Hepatocyte (in vitro differentiated cells): Measurements from ENCODE around the gene GAR1. TPM values are rescaled to one million over a fixed set of nuclear protein-coding genes. Genes with fewer than 3 reads are reported as not detected.

ENCODE experiments used
- DNase-seq: peaks from one replicate; pipeline ENCODE4 v3.0.0-alpha.2; 2016; ENCODE audit warnings: low spot score
- H2AFZ ChIP-seq: fragments of 200-600 bp; sonication (generic); 2 replicates; pipeline ENCODE4 v1.6.0; 2016; ENCODE audit warnings: antibody characterized with exemption, mild to moderate bottlenecking
- H3K27ac ChIP-seq: fragments of 200-600 bp; sonication (generic); 2 replicates; pipeline ENCODE4 v1.5.1; 2016; ENCODE audit warnings: mild to moderate bottlenecking
- H3K27me3 ChIP-seq: fragments of 200-600 bp; sonication (generic); 2 replicates; pipeline ENCODE4 v1.6.1; 2016
- H3K36me3 ChIP-seq: fragments of 200-600 bp; sonication (generic); replicated peaks from 2 replicates; pipeline ENCODE4 v1.5.1; 2016; ENCODE audit warnings: low read depth; ENCODE audit not compliant: insufficient read depth
- H3K4me1 ChIP-seq: fragments of 200-600 bp; sonication (generic); 2 replicates; pipeline ENCODE4 v1.5.1; 2016; ENCODE audit warnings: mild to moderate bottlenecking, moderate library complexity; ENCODE audit not compliant: insufficient read depth
- H3K4me2 ChIP-seq: fragments of 200-600 bp; sonication (generic); 2 replicates; pipeline ENCODE4 v1.6.0; 2016
- H3K4me3 ChIP-seq: fragments of 200-600 bp; sonication (generic); 2 replicates; pipeline ENCODE4 v1.5.1; 2016; ENCODE audit warnings: mild to moderate bottlenecking
- H3K79me2 ChIP-seq: fragments of 200-600 bp; sonication (generic); 2 replicates; pipeline ENCODE4 v1.6.0; 2017; ENCODE audit warnings: mild to moderate bottlenecking
- H3K9me2 ChIP-seq: fragments of 200-600 bp; sonication (generic); replicated peaks from 2 replicates; pipeline ENCODE4 v1.6.0; 2017; ENCODE audit warnings: mild to moderate bottlenecking; ENCODE audit not compliant: insufficient read depth
- H3K9me3 ChIP-seq: fragments of 200-600 bp; sonication (generic); 2 replicates; pipeline ENCODE4 v1.5.1; 2016; ENCODE audit warnings: low read depth, mild to moderate bottlenecking
- H4K20me1 ChIP-seq: fragments of 200-600 bp; sonication (generic); 2 replicates; pipeline ENCODE4 v1.6.0; 2016; ENCODE audit warnings: mild to moderate bottlenecking; ENCODE audit not compliant: insufficient read depth, poor library complexity, severe bottlenecking
- CTCF ChIP-seq: fragments of 200-600 bp; sonication (generic); IDR thresholded peaks from 2 replicates; pipeline ENCODE4 v1.5.1; 2016; ENCODE audit warnings: antibody characterized with exemption, mild to moderate bottlenecking; ENCODE audit not compliant: poor library complexity
- EZH2 ChIP-seq: fragments of 200-600 bp; sonication (generic); IDR thresholded peaks from 2 replicates; pipeline ENCODE4 v1.6.1; 2016; ENCODE audit warnings: antibody characterized with exemption, mild to moderate bottlenecking, borderline replicate concordance
- EZH2phosphoT487 ChIP-seq: fragments of 200-600 bp; sonication (generic); IDR thresholded peaks from one replicate; pipeline ENCODE4 v1.6.1; 2018; ENCODE audit warnings: antibody characterized with exemption, mild to moderate bottlenecking, low read depth, moderate library complexity; ENCODE audit not compliant: unreplicated experiment, severe bottlenecking
- WGBS: methylation state at CpG from one replicate; pipeline ENCODE4 v1.1.6; 2016; ENCODE audit warnings: low lambda C conversion rate; ENCODE audit errors: missing lambda C conversion rate; 5-methylcytosine and 5-hydroxymethylcytosine counted together
- polyA plus RNA-seq: library from polyadenylated mRNA; unstranded; fragments of >200 nt; fragmentation: Nextera tagmentation; extraction: Ambion mirVana; gene quantifications from 2 replicates; pipeline ENCODE4 v1.2.1, GENCODE V29; 2016
- total RNA-seq: library from RNA; depleted of rRNA; stranded (reverse); fragments of >200 nt; gene quantifications from 2 replicates; pipeline ENCODE4 v1.2.3, GENCODE V29; 2014

GAR1 gene
- total and polyA plus RNA-seq, 2 experiments from 2014 or later, result 7.5 to 30.2 TPM

- no peaks in the 10 kb centered on the region for H3K9me3 ChIP-seq
- TF ChIP-seq CTCF, result no peak
- TF ChIP-seq EZH2phosphoT487, result no peak
- TF ChIP-seq EZH2, result no peak
- H3K27ac ChIP-seq, result no peak overlapping the region
- peak overlapping the region; percentile 80 for H3K4me2 ChIP-seq
- H3K79me2 ChIP-seq, result peaks cover 40% of the 10 kb centered on the region
- 63% methylated on average over 1 of the region's 1 CpG for WGBS
- H3K4me3 ChIP-seq, result peak overlapping the region; percentile 41
- peaks cover 4% of the 10 kb centered on the region for H4K20me1 ChIP-seq
- no peaks in the 10 kb centered on the region for H3K27me3 ChIP-seq
- no peak overlapping the region for H2AFZ ChIP-seq
- no peaks in the 10 kb centered on the region for H3K36me3 ChIP-seq
- no peak for DNase-seq
- H3K9me2 ChIP-seq, result no peaks in the 10 kb centered on the region
- peaks cover 11% of the 10 kb centered on the region for H3K4me1 ChIP-seq
These were observed 1.3 kb downstream of the GAR1 start for GRCh38 chr4:109816894-109817293.

GRCh38 chr4:109818268-109818667 lies 2.7 kb downstream of the GAR1 start:
- peaks cover 4% of the 10 kb centered on the region for H4K20me1 ChIP-seq
- H3K27ac ChIP-seq, result no peak overlapping the region
- H3K9me2 ChIP-seq, result no peaks in the 10 kb centered on the region
- TF ChIP-seq EZH2 (no peak), CTCF (no peak), EZH2phosphoT487 (no peak)
- no peak overlapping the region for H3K4me2 ChIP-seq
- H3K27me3 ChIP-seq, result no peaks in the 10 kb centered on the region
- H3K36me3 ChIP-seq, result no peaks in the 10 kb centered on the region
- H3K4me3 ChIP-seq, result no peak overlapping the region
- 91% methylated on average over 4 of the region's 4 CpGs for WGBS
- no peak for DNase-seq
- H3K4me1 ChIP-seq, result peaks cover 11% of the 10 kb centered on the region
- H3K79me2 ChIP-seq, result peaks cover 40% of the 10 kb centered on the region
- no peak overlapping the region for H2AFZ ChIP-seq
- H3K9me3 ChIP-seq, result no peaks in the 10 kb centered on the region

GRCh38 chr4:109820563-109820962 lies 5.0 kb downstream of the GAR1 start:
- Histone ChIP-seq H3K36me3 (no peaks in the 10 kb centered on the region), H2AFZ (no peak overlapping the region), H3K79me2 (peaks cover 40% of the 10 kb centered on the region), H3K9me2 (no peaks in the 10 kb centered on the region), H3K4me3 (no peak overlapping the region), H3K4me2 (no peak overlapping the region), H4K20me1 (peaks cover 4% of the 10 kb centered on the region), H3K27me3 (no peaks in the 10 kb centered on the region), H3K9me3 (no peaks in the 10 kb centered on the region), H3K27ac (no peak overlapping the region), H3K4me1 (peaks cover 11% of the 10 kb centered on the region)
- TF ChIP-seq CTCF (no peak), EZH2phosphoT487 (no peak), EZH2 (no peak)
- no peak for DNase-seq
- WGBS, result 97% methylated on average over 2 of the region's 2 CpGs

- WGBS, result 94% methylated on average over 2 of the region's 2 CpGs
- H3K4me1 ChIP-seq, result peaks cover 11% of the 10 kb centered on the region
These were observed 5.6 kb downstream of the GAR1 start for GRCh38 chr4:109821185-109821584.

More at GRCh38 chr4:109821185-109821584, 5.6 kb downstream of the GAR1 start:
- H3K79me2 ChIP-seq, result peaks cover 35% of the 10 kb centered on the region
- no peak for DNase-seq
- no peaks in the 10 kb centered on the region for H3K27me3 ChIP-seq
- TF ChIP-seq EZH2, result no peak
- TF ChIP-seq CTCF, result no peak
- no peak for TF ChIP-seq EZH2phosphoT487
- H3K9me2 ChIP-seq, result no peaks in the 10 kb centered on the region
- no peak overlapping the region for H3K27ac ChIP-seq
- H3K36me3 ChIP-seq, result no peaks in the 10 kb centered on the region
- no peaks in the 10 kb centered on the region for H3K9me3 ChIP-seq
- no peak overlapping the region for H3K4me3 ChIP-seq
- no peak overlapping the region for H2AFZ ChIP-seq
- no peak overlapping the region for H3K4me2 ChIP-seq
- peaks cover 4% of the 10 kb centered on the region for H4K20me1 ChIP-seq
